GM21367 (cell line): ENCODE data around the gene CCL20.

Experiments
- ATAC-seq: cut with Tn5 transposase; IDR thresholded peaks from one replicate; pipeline ENCODE4 v1.9.1; 2021; ENCODE audit not compliant: unreplicated experiment

The CCL20 gene

GRCh38 chr2:227802882-227803281, 10.8 kb upstream of the CCL20 start:
- no peak for ATAC-seq

- ATAC-seq, result no peak
Measured at GRCh38 chr2:227804975-227805374, 8.7 kb upstream of the CCL20 start.

- no peak for ATAC-seq
Measured at GRCh38 chr2:227805578-227805977, 8.1 kb upstream of the CCL20 start.

- no peak for ATAC-seq
Measured at GRCh38 chr2:227808936-227809335, 4.7 kb upstream of the CCL20 start.

- ATAC-seq, result no peak
Measured at GRCh38 chr2:227812001-227812400, 1.6 kb upstream of the CCL20 start.

GRCh38 chr2:227813229-227813561, 447 bp upstream of the CCL20 start:
- ATAC-seq, result no peak

GRCh38 chr2:227815066-227815465, 1.4 kb downstream of the CCL20 start:
- no peak for ATAC-seq

GRCh38 chr2:227816507-227817294, 3.1 kb downstream of the CCL20 start:
- no peak for ATAC-seq

GRCh38 chr2:227817336-227817735, 3.7 kb downstream of the CCL20 start:
- no peak for ATAC-seq

- ATAC-seq, result no peak
Measured at GRCh38 chr2:227817850-227818674, 4.4 kb downstream of the CCL20 start.

- ATAC-seq, result no peak
Measured at GRCh38 chr2:227818675-227819397, 5.2 kb downstream of the CCL20 start.

- ATAC-seq, result no peak
Measured at GRCh38 chr2:227819398-227819697, 5.7 kb downstream of the CCL20 start.

- ATAC-seq, result no peak
Measured at GRCh38 chr2:227821043-227821942, 7.7 kb downstream of the CCL20 start.

GRCh38 chr2:227822416-227823003, 8.9 kb downstream of the CCL20 start:
- no peak for ATAC-seq

- ATAC-seq, result no peak
Measured at GRCh38 chr2:227823922-227824321, 10.3 kb downstream of the CCL20 start.

- no peak for ATAC-seq
Measured at GRCh38 chr2:227824711-227825110, 11.1 kb downstream of the CCL20 start.

GRCh38 chr2:227826019-227826521, 12.4 kb downstream of the CCL20 start:
- ATAC-seq, result no peak

- ATAC-seq, result no peak
Measured at GRCh38 chr2:227826563-227826962, 12.9 kb downstream of the CCL20 start.

- no peak for ATAC-seq
Measured at GRCh38 chr2:227827143-227827542, 13.5 kb downstream of the CCL20 start.

- no peak for ATAC-seq
Measured at GRCh38 chr2:227828477-227828912, 14.9 kb downstream of the CCL20 start.
